Trophoblast cell (in vitro differentiated cells and primary cell): Measurements from ENCODE around the gene KLHL3.

Source experiments
- DNase-seq, 2 donors: peaks; one replicate each; pipeline ENCODE4 v3.0.0-alpha.2; 2016
- H2AFZ ChIP-seq: 2 replicates; pipeline ENCODE4 v1.6.1; 2013; ENCODE audit warnings: low read length, moderate library complexity, mild to moderate bottlenecking; ENCODE audit not compliant: insufficient read depth, poor library complexity
- H2AK5ac ChIP-seq: 2 replicates; pipeline ENCODE4 v1.6.1; 2013; ENCODE audit warnings: mild to moderate bottlenecking, low read length
- H2BK120ac ChIP-seq: 2 replicates; pipeline ENCODE4 v1.6.1; 2013; ENCODE audit warnings: low read length, mild to moderate bottlenecking, moderate library complexity; ENCODE audit not compliant: insufficient read depth, poor library complexity
- H2BK12ac ChIP-seq: 2 replicates; pipeline ENCODE4 v1.6.1; 2013; ENCODE audit warnings: mild to moderate bottlenecking, low read length, moderate library complexity
- H2BK5ac ChIP-seq: 2 replicates; pipeline ENCODE4 v1.6.1; 2013; ENCODE audit warnings: low read length, low read depth, moderate library complexity, mild to moderate bottlenecking; ENCODE audit not compliant: poor library complexity
- H3K14ac ChIP-seq: 2 replicates; pipeline ENCODE4 v1.6.1; 2013; ENCODE audit warnings: mild to moderate bottlenecking, low read length
- H3K18ac ChIP-seq: 2 replicates; pipeline ENCODE4 v1.6.1; 2013; ENCODE audit warnings: mild to moderate bottlenecking, low read length
- H3K23ac ChIP-seq: 2 replicates; pipeline ENCODE4 v1.6.1; 2013; ENCODE audit warnings: low read length
- H3K27ac ChIP-seq: 2 replicates; pipeline ENCODE4 v1.5.1; 2013; ENCODE audit warnings: low read depth, mild to moderate bottlenecking, inconsistent platforms, low read length, moderate library complexity
- H3K27me3 ChIP-seq: 2 replicates; pipeline ENCODE4 v1.6.1; 2013; ENCODE audit warnings: inconsistent platforms, mild to moderate bottlenecking, low read length, moderate library complexity; ENCODE audit not compliant: insufficient read depth
- H3K36me3 ChIP-seq, 2 experiments: 1 replicate in 1 of 2; 2 replicates in 1 of 2; pipeline ENCODE4 v1.6.1; 2013; ENCODE audit warnings: low read length in 2 of 2, mild to moderate bottlenecking in 2 of 2, moderate library complexity in 1 of 2; ENCODE audit not compliant: insufficient read depth in 2 of 2, control insufficient read depth in 1 of 2
- H3K4ac ChIP-seq: 2 replicates; pipeline ENCODE4 v1.6.1; 2013; ENCODE audit warnings: low read depth, mild to moderate bottlenecking, low read length, moderate library complexity
- H3K4me1 ChIP-seq, 2 experiments: 1 replicate in 1 of 2; 2 replicates in 1 of 2; pipeline ENCODE4 v1.6.1; 2013; ENCODE audit warnings: low read length in 2 of 2, mild to moderate bottlenecking in 2 of 2, moderate library complexity in 1 of 2; ENCODE audit not compliant: insufficient read depth in 2 of 2, control insufficient read depth in 1 of 2
- H3K4me2 ChIP-seq: 2 replicates; pipeline ENCODE4 v1.6.1; 2013; ENCODE audit warnings: inconsistent platforms, mild to moderate bottlenecking, low read length, moderate library complexity
- H3K4me3 ChIP-seq: 2 replicates; pipeline ENCODE4 v1.5.1; 2013; ENCODE audit warnings: mild to moderate bottlenecking, low read depth, low read length, inconsistent platforms
- H3K79me1 ChIP-seq: one replicate; pipeline ENCODE4 v1.6.1; 2013; ENCODE audit warnings: low read length
- H3K79me2 ChIP-seq: 2 replicates; pipeline ENCODE4 v1.6.1; 2013; ENCODE audit warnings: low read length, mild to moderate bottlenecking; ENCODE audit not compliant: control insufficient read depth, insufficient read depth, poor library complexity
- H3K9ac ChIP-seq: 2 replicates; pipeline ENCODE4 v1.6.1; 2013; ENCODE audit warnings: mild to moderate bottlenecking, low read length
- H3K9me3 ChIP-seq: 2 replicates; pipeline ENCODE4 v1.6.1; 2013; ENCODE audit warnings: low read depth, mild to moderate bottlenecking, control low read depth, inconsistent platforms, low read length; ENCODE audit not compliant: insufficient read depth
- H4K12ac ChIP-seq: 2 replicates; pipeline ENCODE4 v1.6.1; 2013; ENCODE audit warnings: low read depth, mild to moderate bottlenecking, low read length, moderate library complexity
- H4K8ac ChIP-seq: 2 replicates; pipeline ENCODE4 v1.6.1; 2013; ENCODE audit warnings: low read depth, mild to moderate bottlenecking, low read length, moderate library complexity
- H4K91ac ChIP-seq: one replicate; pipeline ENCODE4 v1.6.1; 2013; ENCODE audit warnings: low read depth, mild to moderate bottlenecking, low read length, moderate library complexity
- WGBS: extraction: QIAGEN DNeasy Blood & Tissue Kit; methylation state at CpG from one replicate; pipeline ENCODE4 v1.1.7; 2013; ENCODE audit warnings: missing lambda C conversion rate; ENCODE audit not compliant: insufficient read length, insufficient coverage; ENCODE audit errors: extremely low coverage; 5-methylcytosine and 5-hydroxymethylcytosine counted together

Gene KLHL3

GRCh38 chr5:137633896-137634295 is 102.0 kb downstream of the KLHL3 start:
- peaks cover 2% of the 10 kb centered on the region for H3K9me3 ChIP-seq
- no peak overlapping the region for H3K4me3 ChIP-seq
- no peak overlapping the region for H2BK5ac ChIP-seq
- no peak overlapping the region for H3K18ac ChIP-seq
- DNase-seq, result no peak
- H2BK12ac ChIP-seq, result no peak overlapping the region
- no peak overlapping the region for H2AK5ac ChIP-seq
- no peak overlapping the region for H3K4ac ChIP-seq
- H3K14ac ChIP-seq, result no peak overlapping the region
- no peaks in the 10 kb centered on the region for H3K79me2 ChIP-seq
- no peak overlapping the region for H3K23ac ChIP-seq
- no peaks in the 10 kb centered on the region for H3K79me1 ChIP-seq
- H3K27ac ChIP-seq, result no peak overlapping the region
- H4K91ac ChIP-seq, result no peak overlapping the region
- no peak overlapping the region for H3K9ac ChIP-seq
- H2BK120ac ChIP-seq, result no peak overlapping the region
- no CpG with 5 or more reads among the region's 9 CpGs for WGBS
- H4K12ac ChIP-seq, result no peak overlapping the region
- no peak overlapping the region for H2AFZ ChIP-seq
- H3K36me3 ChIP-seq, result no peaks in the 10 kb centered on the region
- no peak overlapping the region for H4K8ac ChIP-seq
- H3K4me2 ChIP-seq, result no peak overlapping the region
- H3K4me1 ChIP-seq, result peaks cover 0 to 3% of the 10 kb centered on the region in 2 experiments
- H3K27me3 ChIP-seq, result no peaks in the 10 kb centered on the region

GRCh38 chr5:137632716-137633115 is 103.2 kb downstream of the KLHL3 start:
- no peak overlapping the region for H3K9ac ChIP-seq
- no peak overlapping the region for H4K12ac ChIP-seq
- peaks cover 2% of the 10 kb centered on the region for H3K9me3 ChIP-seq
- no peak overlapping the region for H3K4me3 ChIP-seq
- H4K91ac ChIP-seq, result no peak overlapping the region
- H3K14ac ChIP-seq, result no peak overlapping the region
- H4K8ac ChIP-seq, result no peak overlapping the region
- H2BK120ac ChIP-seq, result no peak overlapping the region
- no peak overlapping the region for H2BK12ac ChIP-seq
- WGBS, result no CpG with 5 or more reads among the region's 3 CpGs
- H2BK5ac ChIP-seq, result no peak overlapping the region
- H2AFZ ChIP-seq, result no peak overlapping the region
- no peak overlapping the region for H2AK5ac ChIP-seq
- no peak overlapping the region for H3K23ac ChIP-seq
- H3K4me2 ChIP-seq, result no peak overlapping the region
- H3K79me1 ChIP-seq, result no peaks in the 10 kb centered on the region
- peaks cover 0 to 3% of the 10 kb centered on the region in 2 experiments for H3K4me1 ChIP-seq
- H3K18ac ChIP-seq, result no peak overlapping the region
- H3K36me3 ChIP-seq, result no peaks in the 10 kb centered on the region
- no peak overlapping the region for H3K4ac ChIP-seq
- H3K79me2 ChIP-seq, result no peaks in the 10 kb centered on the region
- no peak for DNase-seq
- no peaks in the 10 kb centered on the region for H3K27me3 ChIP-seq
- H3K27ac ChIP-seq, result no peak overlapping the region

DNA sequence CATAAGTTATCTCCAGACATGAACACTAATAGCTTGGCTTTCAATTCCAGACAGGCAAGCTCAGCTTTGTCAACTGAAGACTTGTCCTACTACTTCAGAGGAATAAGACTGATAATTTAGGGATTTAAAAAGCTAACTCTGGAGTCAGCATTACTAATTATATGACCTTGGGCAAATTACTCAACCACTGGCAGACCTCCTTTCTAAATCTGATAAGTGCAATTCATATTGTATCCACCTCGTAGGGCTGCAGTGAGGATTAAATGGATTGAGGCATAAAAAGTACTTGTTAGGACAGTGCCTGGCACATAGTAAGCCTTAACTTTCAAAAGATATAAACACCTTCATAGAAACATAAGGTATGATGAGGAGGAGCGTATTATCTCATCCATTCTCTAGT is 104.4 kb downstream of the KLHL3 start:
- Histone ChIP-seq H2BK12ac (no peak overlapping the region), H3K9me3 (peaks cover 2% of the 10 kb centered on the region), H3K27ac (no peak overlapping the region), H3K4me2 (no peak overlapping the region), H3K36me3 (no peaks in the 10 kb centered on the region), H2AK5ac (no peak overlapping the region), H4K8ac (no peak overlapping the region), H4K91ac (no peak overlapping the region), H3K4me1 (peaks cover 0 to 3% of the 10 kb centered on the region in 2 experiments), H2BK120ac (no peak overlapping the region), H2BK5ac (no peak overlapping the region), H2AFZ (no peak overlapping the region), H4K12ac (no peak overlapping the region), H3K18ac (no peak overlapping the region), H3K4ac (no peak overlapping the region), H3K79me2 (no peaks in the 10 kb centered on the region), H3K27me3 (no peaks in the 10 kb centered on the region), H3K4me3 (no peak overlapping the region), H3K79me1 (no peaks in the 10 kb centered on the region), H3K9ac (no peak overlapping the region), H3K23ac (no peak overlapping the region), H3K14ac (no peak overlapping the region)
- no peak for DNase-seq
- WGBS, result no CpG with 5 or more reads among the region's 2 CpGs

GRCh38 chr5:137630972-137631370 is 104.9 kb downstream of the KLHL3 start:
- Histone ChIP-seq H3K9me3 (peaks cover 2% of the 10 kb centered on the region), H3K14ac (no peak overlapping the region), H3K18ac (no peak overlapping the region), H3K4me1 (peaks cover 0 to 3% of the 10 kb centered on the region in 2 experiments), H3K27ac (no peak overlapping the region), H2AFZ (no peak overlapping the region), H2AK5ac (no peak overlapping the region), H3K23ac (no peak overlapping the region), H3K79me2 (no peaks in the 10 kb centered on the region), H3K4me2 (no peak overlapping the region), H4K8ac (no peak overlapping the region), H3K27me3 (no peaks in the 10 kb centered on the region), H3K9ac (no peak overlapping the region), H2BK5ac (no peak overlapping the region), H4K91ac (no peak overlapping the region), H3K36me3 (no peaks in the 10 kb centered on the region), H3K4ac (no peak overlapping the region), H3K79me1 (no peaks in the 10 kb centered on the region), H4K12ac (no peak overlapping the region), H2BK12ac (no peak overlapping the region), H3K4me3 (no peak overlapping the region), H2BK120ac (no peak overlapping the region)
- DNase-seq, result no peak
- no CpG with 5 or more reads among the region's 3 CpGs for WGBS
